Measurements from ENCODE around the gene SKOR1.

- no peak for TF ChIP-seq EZH2 (IDR thresholded peaks at IDR 0.05; ENCODE audit: insufficient read depth, poor library complexity, severe bottlenecking)
- TF ChIP-seq EZH2phosphoT487 (IDR thresholded peaks at IDR 0.05; ENCODE audit: insufficient read depth, low read depth): no peak
Measured at GRCh38 chr15:67785431-67785830, 39.9 kb upstream of the SKOR1 start.

All from GM23248 (cell line).